Parathyroid adenoma (tissue), 2 donors: ENCODE data around the gene JMJD7.

Source experiments
- H2AFZ ChIP-seq: fragments of 300-600 bp; sonication (generic); one replicate; pipeline ENCODE4 v1.7.0; 2017; ENCODE audit warnings: antibody characterized with exemption, mild to moderate bottlenecking
- H3K27ac ChIP-seq: fragments of 300-600 bp; sonication (generic); one replicate; pipeline ENCODE4 v1.7.0; 2017
- H3K27me3 ChIP-seq: fragments of 300-600 bp; sonication (generic); one replicate; pipeline ENCODE4 v1.7.0; 2017; ENCODE audit warnings: low read length; ENCODE audit not compliant: control insufficient read depth, insufficient read depth
- H3K36me3 ChIP-seq: fragments of 300-600 bp; sonication (generic); one replicate; pipeline ENCODE4 v1.7.0; 2017; ENCODE audit warnings: low read length; ENCODE audit not compliant: control insufficient read depth, insufficient read depth
- H3K4me1 ChIP-seq: fragments of 300-600 bp; sonication (generic); one replicate; pipeline ENCODE4 v1.7.0; 2017; ENCODE audit warnings: control low read depth
- H3K4me2 ChIP-seq: fragments of 300-600 bp; sonication (generic); one replicate; pipeline ENCODE4 v1.7.0; 2017; ENCODE audit warnings: low read length
- H3K4me3 ChIP-seq: fragments of 300-600 bp; sonication (generic); one replicate; pipeline ENCODE4 v1.7.0; 2017; ENCODE audit warnings: low read depth, low read length
- H3K79me2 ChIP-seq: fragments of 300-600 bp; sonication (generic); one replicate; pipeline ENCODE4 v1.7.0; 2017; ENCODE audit warnings: control low read depth
- H3K9ac ChIP-seq: fragments of 300-600 bp; sonication (generic); one replicate; pipeline ENCODE4 v1.7.0; 2017; ENCODE audit warnings: mild to moderate bottlenecking
- H3K9me3 ChIP-seq: fragments of 300-600 bp; sonication (generic); one replicate; pipeline ENCODE4 v1.7.0; 2017; ENCODE audit warnings: low read length; ENCODE audit not compliant: control insufficient read depth
- TF ChIP-seq, protein P1 (sequence below): fragments of 300-600 bp; sonication (generic); IDR thresholded peaks from one replicate; pipeline ENCODE4 v1.7.0; 2017; ENCODE audit warnings: antibody characterized with exemption, mild to moderate bottlenecking
- donor health status: primary hyperparathyroidism.

The JMJD7 gene

GRCh38 chr15:41839781-41840491 is 12.0 kb downstream of the JMJD7 start:
- Histone ChIP-seq H3K9ac (no peak overlapping the region), H3K4me2 (no peak overlapping the region), H3K27ac (no peak overlapping the region), H3K4me3 (no peak overlapping the region), H3K9me3 (no peaks in the 10 kb centered on the region), H3K79me2 (no peaks in the 10 kb centered on the region), H3K4me1 (no peaks in the 10 kb centered on the region), H3K36me3 (no peaks in the 10 kb centered on the region), H3K27me3 (no peaks in the 10 kb centered on the region), H2AFZ (no peak overlapping the region)
- TF ChIP-seq, protein P1, sequence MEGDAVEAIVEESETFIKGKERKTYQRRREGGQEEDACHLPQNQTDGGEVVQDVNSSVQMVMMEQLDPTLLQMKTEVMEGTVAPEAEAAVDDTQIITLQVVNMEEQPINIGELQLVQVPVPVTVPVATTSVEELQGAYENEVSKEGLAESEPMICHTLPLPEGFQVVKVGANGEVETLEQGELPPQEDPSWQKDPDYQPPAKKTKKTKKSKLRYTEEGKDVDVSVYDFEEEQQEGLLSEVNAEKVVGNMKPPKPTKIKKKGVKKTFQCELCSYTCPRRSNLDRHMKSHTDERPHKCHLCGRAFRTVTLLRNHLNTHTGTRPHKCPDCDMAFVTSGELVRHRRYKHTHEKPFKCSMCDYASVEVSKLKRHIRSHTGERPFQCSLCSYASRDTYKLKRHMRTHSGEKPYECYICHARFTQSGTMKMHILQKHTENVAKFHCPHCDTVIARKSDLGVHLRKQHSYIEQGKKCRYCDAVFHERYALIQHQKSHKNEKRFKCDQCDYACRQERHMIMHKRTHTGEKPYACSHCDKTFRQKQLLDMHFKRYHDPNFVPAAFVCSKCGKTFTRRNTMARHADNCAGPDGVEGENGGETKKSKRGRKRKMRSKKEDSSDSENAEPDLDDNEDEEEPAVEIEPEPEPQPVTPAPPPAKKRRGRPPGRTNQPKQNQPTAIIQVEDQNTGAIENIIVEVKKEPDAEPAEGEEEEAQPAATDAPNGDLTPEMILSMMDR = no peak

GRCh38 chr15:41840673-41841072 is 12.8 kb downstream of the JMJD7 start:
- Histone ChIP-seq H3K36me3 (no peaks in the 10 kb centered on the region), H3K79me2 (no peaks in the 10 kb centered on the region), H3K9ac (no peak overlapping the region), H3K27me3 (no peaks in the 10 kb centered on the region), H3K4me2 (no peak overlapping the region), H2AFZ (no peak overlapping the region), H3K27ac (no peak overlapping the region), H3K4me1 (no peaks in the 10 kb centered on the region), H3K9me3 (no peaks in the 10 kb centered on the region), H3K4me3 (no peak overlapping the region)
- TF ChIP-seq, protein P1 = no peak

DNA sequence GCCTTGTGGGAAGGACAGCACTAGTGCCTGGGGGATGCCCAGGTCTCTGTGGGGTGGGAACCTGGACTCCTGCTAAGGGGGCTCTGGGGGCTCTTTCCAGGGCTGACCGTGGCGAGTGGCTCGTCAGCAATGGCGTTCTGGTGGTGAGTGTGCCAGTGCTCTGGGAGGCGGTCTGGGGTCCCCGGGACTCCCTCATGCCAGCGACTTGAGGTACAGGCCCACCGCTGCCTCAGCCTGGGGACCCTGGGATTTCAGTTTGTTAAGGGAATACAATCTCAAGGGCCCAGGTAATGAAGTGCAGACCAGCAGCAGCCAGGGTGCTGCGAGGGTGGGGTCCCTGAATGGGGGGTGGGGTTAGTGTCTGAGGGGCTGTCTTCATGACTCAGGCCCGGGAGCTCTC is 13.2 kb downstream of the JMJD7 start:
- Histone ChIP-seq H3K9me3 (no peaks in the 10 kb centered on the region), H3K27ac (no peak overlapping the region), H3K79me2 (no peaks in the 10 kb centered on the region), H3K27me3 (no peaks in the 10 kb centered on the region), H3K4me2 (no peak overlapping the region), H3K4me3 (no peak overlapping the region), H3K9ac (no peak overlapping the region), H2AFZ (no peak overlapping the region), H3K4me1 (no peaks in the 10 kb centered on the region), H3K36me3 (no peaks in the 10 kb centered on the region)
- TF ChIP-seq, protein P1 = no peak

DNA sequence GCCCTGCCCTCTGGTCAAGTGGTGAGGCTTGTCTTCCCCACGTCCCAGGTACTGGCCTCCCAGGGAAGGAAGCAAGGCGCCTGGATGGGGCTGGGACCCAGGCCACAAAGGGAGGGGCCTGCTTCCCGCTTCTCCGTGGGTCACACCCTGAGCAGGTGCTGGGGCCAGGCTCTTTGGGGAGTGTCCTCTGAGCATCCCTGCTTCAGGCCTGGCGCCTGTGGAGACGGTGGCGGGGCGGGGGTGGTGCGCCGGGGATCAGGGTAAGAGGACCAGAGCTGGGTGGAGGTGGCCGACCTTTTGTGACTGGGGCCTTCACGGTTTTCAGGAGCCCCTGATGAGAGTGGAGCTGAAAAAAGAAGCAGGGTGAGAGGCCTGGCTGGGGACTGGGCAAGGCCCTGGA is 14.3 kb downstream of the JMJD7 start:
- Histone ChIP-seq H3K79me2 (no peaks in the 10 kb centered on the region), H3K27ac (no peak overlapping the region), H3K4me2 (no peak overlapping the region), H3K9ac (no peak overlapping the region), H3K27me3 (no peaks in the 10 kb centered on the region), H3K4me3 (no peak overlapping the region), H3K9me3 (no peaks in the 10 kb centered on the region), H3K36me3 (no peaks in the 10 kb centered on the region), H2AFZ (no peak overlapping the region), H3K4me1 (no peaks in the 10 kb centered on the region)
- TF ChIP-seq, protein P1 = no peak

DNA sequence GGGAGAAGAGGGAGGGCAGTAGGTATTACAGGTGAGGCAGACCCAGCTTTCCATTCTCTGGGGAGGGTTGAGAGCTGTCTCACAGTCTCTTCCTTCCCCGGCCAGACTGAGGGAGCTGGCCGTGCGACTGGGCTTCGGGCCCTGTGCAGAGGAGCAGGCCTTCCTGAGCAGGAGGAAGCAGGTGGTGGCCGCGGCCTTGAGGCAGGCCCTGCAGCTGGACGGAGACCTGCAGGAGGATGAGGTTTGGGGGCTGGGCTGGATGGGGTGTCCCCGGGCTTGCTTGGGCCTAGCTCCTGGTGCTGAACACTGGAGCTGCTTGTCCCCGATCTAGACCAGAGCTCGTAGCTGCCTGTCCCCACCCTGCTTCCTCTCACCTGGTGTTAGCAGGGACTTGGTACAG is 15.7 kb downstream of the JMJD7 start:
- Histone ChIP-seq H3K9me3 (no peaks in the 10 kb centered on the region), H3K4me2 (no peak overlapping the region), H3K4me3 (no peak overlapping the region), H3K27me3 (no peaks in the 10 kb centered on the region), H3K9ac (no peak overlapping the region), H3K27ac (no peak overlapping the region), H3K36me3 (no peaks in the 10 kb centered on the region), H2AFZ (no peak overlapping the region), H3K79me2 (no peaks in the 10 kb centered on the region), H3K4me1 (no peaks in the 10 kb centered on the region)
- TF ChIP-seq, protein P1 = no peak
